Neural crest cell (in vitro differentiated cells): ENCODE measurements around the gene EEIG2. TPM values are rescaled to one million over a fixed set of nuclear protein-coding genes. Genes with fewer than 3 reads are reported as not detected.
A peak's percentile ranks its signal among the peaks of the same experiment; 100 is the strongest.
"Not testable (repeated sequence)": the region's sequence is repeated elsewhere in the genome, so short reads cannot be mapped to it uniquely, and the experiment has no call there.

Source experiments
- DNase-seq: peaks from one replicate; pipeline ENCODE4 v3.0.0; 2021; ENCODE audit warnings: low read depth, mixed read lengths, low spot score
- H3K27ac Mint-ChIP-seq: one replicate; pipeline ENCODE4 v1.8.0; 2021; ENCODE audit warnings: mild to moderate bottlenecking, mixed read lengths; ENCODE audit not compliant: unreplicated experiment
- H3K27me3 Mint-ChIP-seq: 2 replicates; pipeline ENCODE4 v1.8.0; 2021; ENCODE audit warnings: low read depth, mild to moderate bottlenecking, mixed read lengths
- H3K36me3 Mint-ChIP-seq: 2 replicates; pipeline ENCODE4 v1.8.0; 2021; ENCODE audit warnings: low read depth, mild to moderate bottlenecking, mixed read lengths
- H3K4me1 Mint-ChIP-seq: 2 replicates; pipeline ENCODE4 v1.8.0; 2021; ENCODE audit warnings: mixed read lengths
- H3K4me3 Mint-ChIP-seq: one replicate; pipeline ENCODE4 v1.8.0; 2021; ENCODE audit warnings: mild to moderate bottlenecking, mixed read lengths
- H3K9me3 Mint-ChIP-seq: 2 replicates; pipeline ENCODE4 v1.8.0; 2021; ENCODE audit warnings: mixed read lengths
- CTCF ChIP-seq: fragments of 200-600 bp; sonication (generic); conservative IDR thresholded peaks from 2 replicates; pipeline ENCODE4 v1.5.0; 2021; ENCODE audit warnings: antibody characterized with exemption, mild to moderate bottlenecking
- long read RNA-seq: library from polyadenylated mRNA; unstranded; transcript quantifications from one replicate; pipeline ENCODE4 v2.0.0, GENCODE V29; 2020
- total RNA-seq: library from RNA; stranded (reverse); gene quantifications from 2 replicates; pipeline ENCODE4 v1.2.1, GENCODE V29; 2021

Gene EEIG2
- total RNA-seq, result 16.1 and 17.4 TPM in 2 replicates
- long read RNA-seq, partial matches to known transcripts, result 1 of 4 reads
- long read RNA-seq, other reads (novel, unspliced or antisense), result 3 of 4 reads

DNA sequence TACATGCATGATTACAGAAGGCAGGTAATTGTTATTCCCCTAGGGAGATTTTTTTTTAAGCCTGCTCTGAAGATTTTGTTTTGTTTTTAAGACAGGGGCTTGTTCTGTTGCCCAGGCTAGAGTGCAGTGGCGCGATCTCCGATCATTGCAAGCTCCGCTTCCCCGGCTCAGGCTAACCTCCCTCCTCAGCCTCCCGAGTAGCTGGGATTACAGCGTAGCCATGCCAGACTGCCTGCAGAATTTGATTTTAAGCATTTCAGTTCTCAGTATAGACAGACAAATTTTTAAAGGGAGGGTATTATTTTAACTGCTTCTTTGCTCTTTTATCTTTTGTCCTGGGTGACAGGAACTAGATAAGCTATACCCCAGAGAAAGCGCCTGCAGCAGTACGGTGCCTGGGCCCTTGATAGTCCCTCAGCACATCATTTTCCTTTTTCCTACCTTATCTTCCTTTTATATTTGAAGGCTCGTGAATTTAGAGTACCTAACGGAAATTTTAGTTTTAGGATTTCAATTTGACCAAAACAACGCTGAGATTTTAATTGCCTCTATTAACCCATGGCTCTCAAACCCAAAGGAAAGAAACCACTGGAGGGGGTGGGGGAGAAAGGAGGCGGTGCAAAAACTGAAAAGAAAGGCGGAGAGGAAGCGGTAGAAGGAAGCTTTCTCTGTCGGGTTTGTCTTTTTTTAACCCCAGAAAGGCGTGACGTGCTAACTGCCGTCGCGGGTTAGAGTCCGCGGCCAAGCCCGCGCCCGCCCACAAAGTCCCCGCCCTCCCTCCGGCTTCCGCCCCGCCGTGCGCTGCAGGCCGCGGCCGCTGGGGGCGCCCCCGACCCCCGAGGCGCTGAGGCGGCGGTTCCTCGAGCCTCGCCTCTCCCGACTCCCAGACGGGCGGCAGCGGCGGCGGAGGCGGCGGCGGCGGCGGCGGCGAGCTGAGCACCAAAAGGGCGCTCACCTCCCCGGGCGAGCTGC is at the start of gene EEIG2:
Gene EEIG2 (plus strand): TSS at position 886 of the 972 bp plus-strand sequence. CDS start 329 bp downstream, outside the sequence.
- Mint-ChIP-seq H3K4me3 (peak within 1 kb of the TSS; percentile 98), H3K36me3 (no peaks in the 10 kb centered on the region), H3K9me3 (no peaks in the 10 kb centered on the region), H3K4me1 (peaks cover 17% of the 10 kb centered on the region), H3K27me3 (no peaks in the 10 kb centered on the region), H3K27ac (peak within 1 kb of the TSS; percentile 45)
- peak; percentile 82 for TF ChIP-seq CTCF
- DNase-seq, result peak; percentile 87

GRCh38 chr1:108511764-108512163 is 48.1 kb upstream of the EEIG2 start:
- no peak overlapping the region for H3K27ac Mint-ChIP-seq
- H3K9me3 Mint-ChIP-seq, result no peaks in the 10 kb centered on the region
- no peaks in the 10 kb centered on the region for H3K27me3 Mint-ChIP-seq
- no peak for DNase-seq
- H3K4me3 Mint-ChIP-seq, result no peak overlapping the region
- TF ChIP-seq CTCF, result no peak
- H3K4me1 Mint-ChIP-seq, result no peaks in the 10 kb centered on the region
- no peaks in the 10 kb centered on the region for H3K36me3 Mint-ChIP-seq

DNA sequence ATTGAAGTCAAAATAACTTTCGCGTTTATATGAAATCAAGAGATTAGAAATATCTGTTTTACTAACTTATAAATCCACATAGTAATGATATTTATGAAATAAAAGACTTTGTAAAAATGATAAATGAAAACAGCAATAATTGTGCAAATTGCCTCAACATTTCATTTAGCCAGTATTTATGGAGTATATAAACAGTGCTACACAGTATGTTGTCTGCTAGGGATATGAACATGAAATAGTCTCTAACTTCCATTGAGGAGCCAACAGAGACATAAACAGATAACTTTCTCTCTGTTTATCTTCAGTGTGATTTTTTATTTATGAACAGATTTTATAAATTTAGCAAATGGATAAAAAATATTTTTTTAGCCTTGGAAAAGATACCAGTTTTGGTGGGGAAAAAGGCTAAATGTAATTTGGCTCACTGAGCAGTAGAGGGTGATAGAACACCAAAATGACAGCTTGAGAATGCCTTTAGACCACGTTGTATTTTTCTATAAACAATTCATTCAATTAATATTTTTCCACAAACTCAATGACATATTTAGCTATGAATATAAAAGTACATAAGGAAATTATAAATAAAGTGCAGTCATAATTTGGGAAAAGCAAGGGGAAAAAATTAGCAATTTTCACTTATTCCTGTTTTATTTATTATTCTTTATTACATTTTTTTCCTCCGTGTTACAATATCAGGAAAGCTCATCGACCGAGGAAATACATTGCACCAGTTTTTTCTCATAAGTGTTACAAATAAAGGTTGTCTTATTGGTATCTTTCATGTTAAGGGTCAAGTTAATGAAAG is 47.5 kb upstream of the EEIG2 start:
- no peaks in the 10 kb centered on the region for H3K9me3 Mint-ChIP-seq
- H3K27ac Mint-ChIP-seq, result no peak overlapping the region
- H3K27me3 Mint-ChIP-seq, result no peaks in the 10 kb centered on the region
- no peak for DNase-seq
- no peak overlapping the region for H3K4me3 Mint-ChIP-seq
- no peaks in the 10 kb centered on the region for H3K4me1 Mint-ChIP-seq
- no peaks in the 10 kb centered on the region for H3K36me3 Mint-ChIP-seq
- TF ChIP-seq CTCF, result peak; percentile 91

GRCh38 chr1:108513044-108513415 is 46.9 kb upstream of the EEIG2 start:
- no peak for TF ChIP-seq CTCF
- DNase-seq, result no peak
- no peaks in the 10 kb centered on the region for H3K36me3 Mint-ChIP-seq
- no peaks in the 10 kb centered on the region for H3K4me1 Mint-ChIP-seq
- no peaks in the 10 kb centered on the region for H3K27me3 Mint-ChIP-seq
- no peak overlapping the region for H3K4me3 Mint-ChIP-seq
- no peak overlapping the region for H3K27ac Mint-ChIP-seq
- no peaks in the 10 kb centered on the region for H3K9me3 Mint-ChIP-seq

GRCh38 chr1:108513914-108514313 is 46.0 kb upstream of the EEIG2 start:
- not testable (repeated sequence) for H3K27me3 Mint-ChIP-seq, H3K4me1 Mint-ChIP-seq, H3K36me3 Mint-ChIP-seq, H3K27ac Mint-ChIP-seq, H3K4me3 Mint-ChIP-seq, H3K9me3 Mint-ChIP-seq, DNase-seq

DNA sequence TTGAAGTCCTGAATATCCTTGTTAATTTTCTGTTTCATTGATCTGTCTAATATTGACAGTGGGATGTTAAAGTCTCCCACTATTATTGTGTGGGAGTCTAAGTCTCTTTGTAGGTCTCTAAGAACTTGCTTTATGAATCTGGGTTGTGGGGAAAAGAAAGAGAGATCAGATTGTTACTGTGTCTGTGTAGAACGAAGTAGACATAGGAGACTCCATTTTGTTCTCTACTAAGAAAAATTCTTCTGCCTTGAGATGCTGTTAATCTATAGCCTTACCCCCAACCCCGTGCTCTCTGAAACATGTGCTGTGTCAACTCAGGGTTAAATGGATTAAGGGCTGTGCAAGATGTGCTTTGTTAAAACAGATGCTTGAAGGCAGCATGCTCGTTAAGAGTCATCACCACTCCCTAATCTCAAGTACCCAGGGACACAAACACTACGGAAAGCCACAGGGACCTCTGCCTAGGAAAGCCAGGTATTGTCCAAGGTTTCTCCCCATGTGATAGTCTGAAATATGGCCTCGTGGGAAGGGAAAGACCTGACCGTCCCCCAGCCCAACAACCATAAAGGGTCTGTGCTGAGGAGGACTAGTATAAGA is 42.5 kb upstream of the EEIG2 start:
- H3K9me3 Mint-ChIP-seq, H3K4me1 Mint-ChIP-seq, DNase-seq, H3K27me3 Mint-ChIP-seq, H3K36me3 Mint-ChIP-seq, H3K4me3 Mint-ChIP-seq: not testable (repeated sequence)
- H3K27ac Mint-ChIP-seq, result peak overlapping the region; percentile 29
